T-cell (primary cell): ENCODE data around the gene OAT. TPM values are rescaled to one million over a fixed set of nuclear protein-coding genes. Genes with fewer than 3 reads are reported as not detected.

Experiments
- ATAC-seq, 4 experiments: fragments of 200-7000 bp in 3 of 4; fragments of 150-1000 bp in 1 of 4; cut with Tn5 transposase; replicated peaks in 1 of 4; 1 replicate in 3 of 4; 2 replicates in 1 of 4; pipeline ENCODE4 v1.10.0; 2021; ENCODE audit warnings: moderate library complexity in 3 of 4, mild to moderate bottlenecking in 2 of 4, moderate number of reproducible peaks in 1 of 4
- CTCF ChIA-PET, 2 donors: fragments of 300-600 bp; sonication (Branson Sonifier 250); formaldehyde crosslinking; loops; one replicate each; lab custom pipeline; 2022; ENCODE audit warnings: antibody characterized with exemption in 2 of 2; lab: Charles Lee
- POLR2A ChIA-PET, 2 donors: fragments of 300-600 bp; sonication (Branson Sonifier 250); formaldehyde crosslinking; loops; one replicate each; lab custom pipeline; 2022; ENCODE audit warnings: antibody characterized with exemption in 2 of 2; lab: Charles Lee
- DNase-seq, 35 experiments: peaks; one replicate each; pipeline versions ENCODE4 v3.0.0 to v3.0.0-alpha.2; 2013 to 2023
- H3K27ac ChIP-seq: one replicate; pipeline ENCODE4 v1.5.1; 2013; ENCODE audit warnings: low read length
- H3K27me3 ChIP-seq, 2 experiments: replicated peaks in 1 of 2; 1 replicate in 1 of 2; 2 replicates in 1 of 2; pipeline versions ENCODE4 v1.6.1 to v1.7.0; 2013; ENCODE audit warnings: low read length in 1 of 2, mixed read lengths in 1 of 2; ENCODE audit not compliant: control insufficient read depth in 2 of 2, insufficient read depth in 2 of 2; ENCODE audit errors: extremely low read depth in 1 of 2
- H3K36me3 ChIP-seq, 2 donors: 1 replicate in 1 of 2; 2 replicates in 1 of 2; pipeline versions ENCODE4 v1.6.1 to v1.7.0; 2013; ENCODE audit warnings: low read length in 1 of 2; ENCODE audit not compliant: control insufficient read depth in 2 of 2, insufficient read depth in 1 of 2; ENCODE audit errors: extremely low read depth in 1 of 2
- H3K4me1 ChIP-seq, 2 experiments: 1 replicate in 1 of 2; 2 replicates in 1 of 2; pipeline versions ENCODE4 v1.6.1 to v1.7.0; 2013; ENCODE audit warnings: low read length in 2 of 2, mixed read lengths in 1 of 2; ENCODE audit not compliant: insufficient read depth in 2 of 2, control insufficient read depth in 1 of 2; ENCODE audit errors: extremely low read depth in 1 of 2
- H3K4me3 ChIP-seq, 2 donors: 1 replicate in 1 of 2; 2 replicates in 1 of 2; pipeline versions ENCODE4 v1.5.1 to v1.7.0; 2013; ENCODE audit warnings: mild to moderate bottlenecking in 2 of 2, low read length in 1 of 2, moderate library complexity in 1 of 2; ENCODE audit not compliant: control insufficient read depth in 1 of 2; ENCODE audit errors: extremely low read depth in 1 of 2
- H3K9me3 ChIP-seq: 2 replicates; pipeline ENCODE4 v1.7.0; 2013
- H3K27ac Mint-ChIP-seq, 2 donors: one replicate each; pipeline ENCODE4 v1.8.0; 2020 to 2021; ENCODE audit warnings: mild to moderate bottlenecking in 2 of 2, mixed read lengths in 2 of 2
- H3K27me3 Mint-ChIP-seq, 2 donors: one replicate each; pipeline ENCODE4 v1.8.0; 2021 to 2022; ENCODE audit warnings: mixed read lengths in 2 of 2
- H3K36me3 Mint-ChIP-seq: one replicate; pipeline ENCODE4 v1.8.0; 2021; ENCODE audit warnings: mixed read lengths
- H3K4me1 Mint-ChIP-seq, 3 donors: one replicate each; pipeline ENCODE4 v1.8.0; 2020 to 2022; ENCODE audit warnings: mixed read lengths in 3 of 3, mild to moderate bottlenecking in 1 of 3
- H3K4me3 Mint-ChIP-seq, 3 donors: one replicate each; pipeline ENCODE4 v1.8.0; 2020 to 2022; ENCODE audit warnings: mild to moderate bottlenecking in 3 of 3, mixed read lengths in 3 of 3, moderate library complexity in 3 of 3
- H3K9me3 Mint-ChIP-seq, 3 donors: one replicate each; pipeline ENCODE4 v1.8.0; 2020 to 2022; ENCODE audit warnings: mixed read lengths in 3 of 3
- WGBS: methylation state at CpG from one replicate; pipeline ENCODE4 v1.1.5; 2013; ENCODE audit warnings: missing lambda C conversion rate; ENCODE audit not compliant: insufficient coverage; 5-methylcytosine and 5-hydroxymethylcytosine counted together
- total RNA-seq, 35 experiments: library from RNA in 6 of 35; stranded (reverse) in 6 of 35; fragments of 120-200 nt in 1 of 35; gene quantifications; one replicate each; pipeline versions ENCODE4 v1.2.1 to v1.2.4 and lab custom pipeline; 2013 to 2026

OAT gene
- total RNA-seq, 5 donors from 2014 or later (not counting 1 experiment from before 2014, with no cell fraction given): 23.2 to 42.5 (median 38.1) TPM

GRCh38 chr10:124455441-124455840 lies 36.7 kb upstream of the OAT start:
- H3K4me1 ChIP-seq: peaks cover 0 to under 1% of the 10 kb centered on the region in 2 experiments
- H3K4me1 Mint-ChIP-seq: peaks cover 3 to 8% (median 5%) of the 10 kb centered on the region in 3 donors
- DNase-seq (no peak), ATAC-seq (no peak)
- no peaks in the 10 kb centered on the region for H3K36me3 Mint-ChIP-seq
- no peak overlapping the region for H3K4me3 Mint-ChIP-seq
- peaks cover 62 to 71% of the 10 kb centered on the region in 2 donors for H3K27me3 Mint-ChIP-seq
- H3K9me3 ChIP-seq: no peaks in the 10 kb centered on the region
- POLR2A ChIA-PET: no interaction called here
- CTCF ChIA-PET: no interaction called here
- no peaks in the 10 kb centered on the region for H3K9me3 Mint-ChIP-seq
- H3K27ac ChIP-seq: no peak overlapping the region
- H3K36me3 ChIP-seq: no peaks in the 10 kb centered on the region
- H3K4me3 ChIP-seq: no peak overlapping the region
- WGBS: 70% methylated on average over 4 of the region's 7 CpGs
- no peak overlapping the region for H3K27ac Mint-ChIP-seq
- H3K27me3 ChIP-seq: peaks cover 23 to 53% of the 10 kb centered on the region in 2 experiments

DNA sequence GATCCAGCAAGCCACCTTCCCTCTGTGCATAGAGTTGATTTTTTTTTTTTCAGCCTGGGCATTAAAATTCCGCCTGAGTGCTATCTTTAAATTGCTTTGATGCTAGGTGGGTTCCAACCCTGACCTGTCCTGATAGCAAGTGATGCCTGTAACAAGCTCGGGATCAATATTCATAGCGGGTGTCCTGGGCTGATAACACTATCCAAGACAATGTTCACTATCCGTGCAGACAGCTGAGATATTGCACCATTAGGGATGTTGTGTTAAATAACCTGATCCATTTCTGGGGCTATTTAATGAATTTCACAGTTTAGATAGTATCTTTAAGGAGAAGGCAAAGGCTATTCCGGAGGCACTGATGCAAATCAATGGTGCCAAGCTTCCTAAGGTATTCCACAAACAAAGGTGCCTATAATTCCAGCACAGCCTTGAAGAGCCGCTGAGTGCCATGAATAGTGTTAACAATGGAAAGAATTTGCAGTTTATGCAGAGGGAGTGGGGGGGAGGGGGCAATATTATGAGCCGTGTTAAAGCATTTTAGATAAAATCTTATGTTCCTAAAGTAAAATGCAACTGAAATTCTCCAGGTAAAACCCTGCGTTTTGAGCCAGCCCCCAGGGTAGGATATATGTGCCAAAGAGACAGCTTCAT lies 35.4 kb upstream of the OAT start:
- H3K9me3 Mint-ChIP-seq: no peaks in the 10 kb centered on the region
- no peaks in the 10 kb centered on the region for H3K36me3 Mint-ChIP-seq
- H3K4me3 Mint-ChIP-seq: no peak overlapping the region
- H3K36me3 ChIP-seq: no peaks in the 10 kb centered on the region
- WGBS: 14% methylated on average over 2 of the region's 8 CpGs
- H3K27me3 ChIP-seq: peaks cover 30 to 59% of the 10 kb centered on the region in 2 experiments
- ATAC-seq (no peak), DNase-seq (no peak)
- ChIA-PET POLR2A (interaction anchor here in 1 of 2 donors (0.7 kb wide), 2 partner anchors 41 to 968 kb away, joined by 6 to 10 read pairs; no protein-coding TSS in a partner anchor), CTCF (interaction anchor here in 1 of 2 donors (0.6 kb wide), 1 partner anchor 458 kb away, joined by 3 read pairs; no protein-coding TSS in a partner anchor)
- H3K4me1 ChIP-seq: peaks cover 0 to 10% of the 10 kb centered on the region in 2 experiments
- peaks cover 71 to 82% of the 10 kb centered on the region in 2 donors for H3K27me3 Mint-ChIP-seq
- no peak overlapping the region for H3K27ac ChIP-seq
- no peak overlapping the region for H3K4me3 ChIP-seq
- H3K27ac Mint-ChIP-seq: no peak overlapping the region
- H3K4me1 Mint-ChIP-seq: peaks cover 12 to 15% (median 12%) of the 10 kb centered on the region in 3 donors
- H3K9me3 ChIP-seq: no peaks in the 10 kb centered on the region

- peaks cover 71 to 84% of the 10 kb centered on the region in 2 donors for H3K27me3 Mint-ChIP-seq
- 33% methylated on average over 1 of the region's 6 CpGs for WGBS
Observed at GRCh38 chr10:124451276-124451675, 32.6 kb upstream of the OAT start.

GRCh38 chr10:124450783-124451057 lies 32.0 kb upstream of the OAT start:
- H3K9me3 ChIP-seq: no peaks in the 10 kb centered on the region
- DNase-seq: no peak
- H3K4me1 ChIP-seq: peaks cover 0 to 23% of the 10 kb centered on the region in 2 experiments
- WGBS: 0% methylated on average over 4 of the region's 5 CpGs
- H3K27me3 ChIP-seq: peaks cover 37 to 76% of the 10 kb centered on the region in 2 experiments
- no peaks in the 10 kb centered on the region for H3K36me3 ChIP-seq
- no peak overlapping the region for H3K27ac ChIP-seq
- H3K4me3 ChIP-seq: no peak overlapping the region
- no peak for ATAC-seq
- no peaks in the 10 kb centered on the region for H3K9me3 Mint-ChIP-seq
- H3K36me3 Mint-ChIP-seq: no peaks in the 10 kb centered on the region
- H3K27ac Mint-ChIP-seq: no peak overlapping the region
- H3K4me1 Mint-ChIP-seq: peaks cover 25 to 27% (median 25%) of the 10 kb centered on the region in 3 donors
- peaks cover 71 to 84% of the 10 kb centered on the region in 2 donors for H3K27me3 Mint-ChIP-seq
- CTCF ChIA-PET: no interaction called here
- peak overlapping the region in 1 of 3 donors; percentile 54 for H3K4me3 Mint-ChIP-seq
- POLR2A ChIA-PET: no interaction called here

More at GRCh38 chr10:124451276-124451675, 32.6 kb upstream of the OAT start:
- Histone ChIP-seq H3K27ac (no peak overlapping the region), H3K4me3 (no peak overlapping the region), H3K36me3 (no peaks in the 10 kb centered on the region), H3K27me3 (peaks cover 36 to 76% of the 10 kb centered on the region in 2 experiments), H3K4me1 (peaks cover 0 to 23% of the 10 kb centered on the region in 2 experiments), H3K9me3 (no peaks in the 10 kb centered on the region)
- Mint-ChIP-seq H3K4me3 (peak overlapping the region in 1 of 3 donors; percentile 54), H3K4me1 (peaks cover 25 to 27% (median 25%) of the 10 kb centered on the region in 3 donors), H3K9me3 (no peaks in the 10 kb centered on the region), H3K36me3 (no peaks in the 10 kb centered on the region), H3K27ac (no peak overlapping the region)
- ChIA-PET POLR2A (interaction anchor here in 1 of 2 donors (0.6 kb wide), 1 partner anchor 381 kb away, joined by 14 read pairs; no protein-coding TSS in a partner anchor), CTCF (no interaction called here)
- no peak for DNase-seq
- ATAC-seq: no peak

- Mint-ChIP-seq H3K27ac (no peak within 1 kb of the TSS), H3K9me3 (no peaks in the 10 kb centered on the region), H3K4me1 (peaks cover 25 to 27% (median 25%) of the 10 kb centered on the region in 3 donors), H3K4me3 (peak within 1 kb of the TSS; percentile 29 to 74 (median 37)), H3K36me3 (no peaks in the 10 kb centered on the region), H3K27me3 (peaks cover 72 to 83% of the 10 kb centered on the region in 2 donors)
- H3K4me1 ChIP-seq: peaks cover 0 to 23% of the 10 kb centered on the region in 2 experiments
- H3K9me3 ChIP-seq: no peaks in the 10 kb centered on the region
- peaks cover 37 to 72% of the 10 kb centered on the region in 2 experiments for H3K27me3 ChIP-seq
- WGBS: 2% methylated on average over 52 of the region's 57 CpGs
- H3K36me3 ChIP-seq: no peaks in the 10 kb centered on the region
- DNase-seq: peak in 1 of 35 experiments; percentile 5
- CTCF ChIA-PET: no interaction called here
- peak in 1 of 4 experiments; percentile 31 for ATAC-seq
- peak within 1 kb of the TSS in 1 of 2 donors; percentile 5 for H3K4me3 ChIP-seq
- POLR2A ChIA-PET: no interaction called here
- H3K27ac ChIP-seq: no peak within 1 kb of the TSS
Observed at GRCh38 chr10:124450012-124450782, 31.5 kb upstream of the OAT start, which contains the start of gene NKX1-2. Gene NKX1-2, minus strand, starts transcription at chr10:124450035. Its CDS starts 92 bp downstream, at chr10:124449943.
